ENCODE measurements around the gene CMTM3. TPM values are rescaled to one million over a fixed set of nuclear protein-coding genes. Genes with fewer than 3 reads are reported as not detected.
"Not testable (repeated sequence)": the region's sequence is repeated elsewhere in the genome, so short reads cannot be mapped to it uniquely, and the experiment has no call there.

The CMTM3 gene
- total and polyA plus RNA-seq, 4 donors, result 13.7 to 48.4 (median 31.5) TPM

DNA sequence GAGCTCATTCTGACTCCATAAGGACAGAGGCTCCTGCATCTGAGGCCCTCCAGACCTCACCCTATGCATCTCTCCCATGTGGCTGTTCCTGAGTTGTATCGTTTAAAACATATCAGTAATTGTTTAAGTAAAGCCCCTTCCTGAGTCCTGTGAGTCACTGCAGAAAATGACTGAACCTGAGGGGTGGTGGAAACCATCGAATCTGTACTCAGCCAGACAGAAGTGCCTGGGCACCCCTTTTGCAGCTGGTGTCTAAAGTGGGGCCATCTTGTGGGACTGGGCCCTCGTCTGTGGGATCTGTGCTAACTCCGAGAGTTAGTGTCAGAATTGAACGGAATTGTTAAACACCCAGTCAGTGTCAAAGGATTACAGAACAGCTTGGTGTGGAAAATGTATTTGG lies 25.4 kb downstream of the CMTM3 start:
- Histone ChIP-seq H3K27ac (ENCODE audit: low read depth, low read length) (no peak overlapping the region), H3K4me3 (ENCODE audit: low read depth, low read length) (no peak overlapping the region), H3K27me3 (ENCODE audit: control insufficient read depth, insufficient read depth, low read length) (no peaks in the 10 kb centered on the region), H3K9me3 (ENCODE audit: control insufficient read depth, insufficient read depth, low read length) (no peaks in the 10 kb centered on the region), H3K36me3 (ENCODE audit: control insufficient read depth, insufficient read depth, low read length) (peaks cover 3% of the 10 kb centered on the region), H3K4me1 (ENCODE audit: control insufficient read depth, insufficient read depth, low read length) (peaks cover 3% of the 10 kb centered on the region)
- WGBS (ENCODE audit: insufficient coverage), result 100% methylated on average over 1 of the region's 5 CpGs
- no peak for DNase-seq (ENCODE audit: low read depth in 4 of 6, low spot score in 6 of 6)

- DNase-seq (ENCODE audit: low read depth in 4 of 6, low spot score in 6 of 6); H3K27ac ChIP-seq (ENCODE audit: low read depth, low read length); H3K27me3 ChIP-seq (ENCODE audit: control insufficient read depth, insufficient read depth, low read length); H3K36me3 ChIP-seq (ENCODE audit: control insufficient read depth, insufficient read depth, low read length); H3K4me3 ChIP-seq (ENCODE audit: low read depth, low read length); H3K4me1 ChIP-seq (ENCODE audit: control insufficient read depth, insufficient read depth, low read length); H3K9me3 ChIP-seq (ENCODE audit: control insufficient read depth, insufficient read depth, low read length): not testable (repeated sequence)
- 96% methylated on average over 5 of the region's 49 CpGs for WGBS (ENCODE audit: insufficient coverage)
These were observed 26.2 kb downstream of the CMTM3 start for GRCh38 chr16:66630561-66631260.

DNA sequence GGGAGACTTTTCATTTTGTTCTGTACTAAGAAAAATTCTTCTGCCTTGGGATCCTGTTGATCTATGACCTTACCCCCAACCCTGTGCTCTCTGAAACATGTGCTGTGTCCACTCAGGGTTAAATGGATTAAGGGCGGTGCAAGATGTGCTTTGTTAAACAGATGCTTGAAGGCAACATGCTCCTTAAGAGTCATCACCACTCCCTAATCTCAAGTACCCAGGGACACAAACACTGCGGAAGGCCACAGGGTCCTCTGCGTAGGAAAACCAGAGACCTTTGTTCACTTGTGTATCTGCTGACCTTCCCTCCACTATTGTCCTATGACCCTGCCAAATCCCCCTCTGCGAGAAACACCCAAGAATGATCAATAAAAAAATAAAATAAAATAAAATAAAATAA lies 27.1 kb downstream of the CMTM3 start:
- H3K4me3 ChIP-seq (ENCODE audit: low read depth, low read length); H3K27me3 ChIP-seq (ENCODE audit: control insufficient read depth, insufficient read depth, low read length); H3K9me3 ChIP-seq (ENCODE audit: control insufficient read depth, insufficient read depth, low read length); DNase-seq (ENCODE audit: low read depth in 4 of 6, low spot score in 6 of 6); H3K4me1 ChIP-seq (ENCODE audit: control insufficient read depth, insufficient read depth, low read length); H3K36me3 ChIP-seq (ENCODE audit: control insufficient read depth, insufficient read depth, low read length); H3K27ac ChIP-seq (ENCODE audit: low read depth, low read length): not testable (repeated sequence)
- WGBS (ENCODE audit: insufficient coverage), result no CpG with 5 or more reads among the region's 4 CpGs

DNA sequence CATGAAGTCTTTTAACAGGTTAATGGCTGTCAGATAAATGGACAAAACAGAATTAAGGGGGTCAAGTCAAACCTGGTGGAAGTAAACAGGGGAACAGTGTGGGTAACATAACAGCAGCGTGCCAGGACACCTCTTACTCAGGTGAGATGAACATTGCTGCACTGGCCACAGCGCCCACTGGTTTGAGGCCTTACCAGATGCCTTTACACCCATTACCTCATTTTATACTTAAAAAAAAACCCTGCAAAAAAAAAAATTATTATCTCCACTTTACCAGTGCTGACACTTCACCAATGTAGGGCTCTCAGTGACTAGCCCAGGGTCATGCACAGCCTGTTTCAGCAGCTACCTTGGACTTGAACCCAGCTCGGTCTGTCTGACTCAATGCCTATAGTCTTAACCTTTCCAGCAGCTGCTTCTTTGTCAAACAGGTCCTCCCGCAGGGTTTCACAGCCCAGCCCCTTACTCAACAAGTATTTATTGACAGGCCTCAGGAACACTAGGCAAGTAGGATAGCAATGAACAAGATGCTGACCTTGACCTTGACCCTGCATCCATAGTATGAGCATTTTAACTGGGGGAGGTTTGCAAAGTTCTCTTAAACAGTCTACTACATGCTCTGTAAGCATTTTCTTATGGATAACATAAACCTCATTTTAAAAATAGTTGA lies 30.2 kb downstream of the CMTM3 start:
- 88% methylated on average over 4 of the region's 4 CpGs for WGBS (ENCODE audit: insufficient coverage)
- Histone ChIP-seq H3K4me3 (ENCODE audit: low read depth, low read length) (no peak overlapping the region), H3K27me3 (ENCODE audit: control insufficient read depth, insufficient read depth, low read length) (no peaks in the 10 kb centered on the region), H3K36me3 (ENCODE audit: control insufficient read depth, insufficient read depth, low read length) (peaks cover 7% of the 10 kb centered on the region), H3K4me1 (ENCODE audit: control insufficient read depth, insufficient read depth, low read length) (no peaks in the 10 kb centered on the region), H3K27ac (ENCODE audit: low read depth, low read length) (no peak overlapping the region), H3K9me3 (ENCODE audit: control insufficient read depth, insufficient read depth, low read length) (no peaks in the 10 kb centered on the region)
- DNase-seq (ENCODE audit: low read depth in 4 of 6, low spot score in 6 of 6), result no peak

DNA sequence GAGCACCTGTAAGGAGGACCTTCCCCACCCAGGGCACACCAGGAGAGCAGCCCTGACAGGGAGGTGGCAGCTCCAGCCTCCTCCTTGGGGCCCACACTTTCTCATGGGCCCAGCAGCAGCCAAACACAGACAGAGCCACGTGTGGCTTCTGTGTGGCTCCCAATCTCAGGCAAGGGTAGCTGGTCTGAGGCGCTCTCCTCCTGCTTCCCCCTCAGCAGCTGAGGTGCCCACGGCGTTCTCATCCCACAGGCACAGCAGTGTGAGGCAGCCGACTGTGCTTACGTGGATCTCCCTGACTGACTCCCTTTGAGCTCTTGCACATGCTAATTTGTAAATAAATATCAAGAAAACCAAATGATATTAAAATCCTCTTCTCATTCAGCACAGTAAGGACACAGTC lies 30.9 kb downstream of the CMTM3 start:
- H3K27me3 ChIP-seq (ENCODE audit: control insufficient read depth, insufficient read depth, low read length), result no peaks in the 10 kb centered on the region
- H3K36me3 ChIP-seq (ENCODE audit: control insufficient read depth, insufficient read depth, low read length), result peaks cover 7% of the 10 kb centered on the region
- 83% methylated on average over 4 of the region's 6 CpGs for WGBS (ENCODE audit: insufficient coverage)
- H3K4me1 ChIP-seq (ENCODE audit: control insufficient read depth, insufficient read depth, low read length), result no peaks in the 10 kb centered on the region
- DNase-seq (ENCODE audit: low read depth in 4 of 6, low spot score in 6 of 6), result no peak
- no peaks in the 10 kb centered on the region for H3K9me3 ChIP-seq (ENCODE audit: control insufficient read depth, insufficient read depth, low read length)
- no peak overlapping the region for H3K27ac ChIP-seq (ENCODE audit: low read depth, low read length)
- H3K4me3 ChIP-seq (ENCODE audit: low read depth, low read length), result no peak overlapping the region

DNA sequence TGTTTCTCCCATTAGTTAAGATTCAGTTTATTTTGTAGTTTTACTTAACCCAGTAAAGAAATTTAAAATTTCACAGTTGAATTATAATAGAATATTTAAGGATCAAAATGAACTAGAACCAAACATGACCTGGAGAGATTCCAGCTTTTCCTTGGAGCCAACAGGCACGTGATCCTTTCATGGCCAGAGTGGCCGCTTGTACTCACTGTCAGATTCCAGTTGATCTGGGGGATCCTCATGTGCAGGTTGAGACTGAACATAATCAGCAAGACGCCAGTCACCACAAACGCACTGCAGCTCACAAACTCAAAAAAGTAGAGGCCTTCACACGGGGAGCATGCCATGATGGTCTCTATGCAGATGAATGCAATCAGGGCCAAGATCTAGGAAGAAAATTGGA lies 31.7 kb downstream of the CMTM3 start:
- Histone ChIP-seq H3K27ac (ENCODE audit: low read depth, low read length) (no peak overlapping the region), H3K27me3 (ENCODE audit: control insufficient read depth, insufficient read depth, low read length) (no peaks in the 10 kb centered on the region), H3K4me3 (ENCODE audit: low read depth, low read length) (no peak overlapping the region), H3K4me1 (ENCODE audit: control insufficient read depth, insufficient read depth, low read length) (no peaks in the 10 kb centered on the region), H3K36me3 (ENCODE audit: control insufficient read depth, insufficient read depth, low read length) (peaks cover 7% of the 10 kb centered on the region), H3K9me3 (ENCODE audit: control insufficient read depth, insufficient read depth, low read length) (no peaks in the 10 kb centered on the region)
- WGBS (ENCODE audit: insufficient coverage), result 68% methylated on average over 2 of the region's 5 CpGs
- DNase-seq (ENCODE audit: low read depth in 4 of 6, low spot score in 6 of 6), result no peak

- no peak for DNase-seq (ENCODE audit: low read depth in 4 of 6, low spot score in 6 of 6)
- H3K4me3 ChIP-seq (ENCODE audit: low read depth, low read length), result no peak overlapping the region
- peaks cover 7% of the 10 kb centered on the region for H3K36me3 ChIP-seq (ENCODE audit: control insufficient read depth, insufficient read depth, low read length)
- H3K9me3 ChIP-seq (ENCODE audit: control insufficient read depth, insufficient read depth, low read length), result no peaks in the 10 kb centered on the region
- H3K4me1 ChIP-seq (ENCODE audit: control insufficient read depth, insufficient read depth, low read length), result no peaks in the 10 kb centered on the region
- H3K27me3 ChIP-seq (ENCODE audit: control insufficient read depth, insufficient read depth, low read length), result no peaks in the 10 kb centered on the region
- no peak overlapping the region for H3K27ac ChIP-seq (ENCODE audit: low read depth, low read length)
- 90% methylated on average over 3 of the region's 3 CpGs for WGBS (ENCODE audit: insufficient coverage)
These were observed 33.3 kb downstream of the CMTM3 start for GRCh38 chr16:66637806-66638205.

- Histone ChIP-seq H3K27ac (ENCODE audit: low read depth, low read length) (no peak overlapping the region), H3K9me3 (ENCODE audit: control insufficient read depth, insufficient read depth, low read length) (no peaks in the 10 kb centered on the region), H3K4me1 (ENCODE audit: control insufficient read depth, insufficient read depth, low read length) (no peaks in the 10 kb centered on the region), H3K36me3 (ENCODE audit: control insufficient read depth, insufficient read depth, low read length) (peaks cover 4% of the 10 kb centered on the region), H3K27me3 (ENCODE audit: control insufficient read depth, insufficient read depth, low read length) (no peaks in the 10 kb centered on the region), H3K4me3 (ENCODE audit: low read depth, low read length) (no peak overlapping the region)
- 89% methylated on average over 4 of the region's 6 CpGs for WGBS (ENCODE audit: insufficient coverage)
- no peak for DNase-seq (ENCODE audit: low read depth in 4 of 6, low spot score in 6 of 6)
These were observed 34.8 kb downstream of the CMTM3 start for GRCh38 chr16:66639091-66639885.

DNA sequence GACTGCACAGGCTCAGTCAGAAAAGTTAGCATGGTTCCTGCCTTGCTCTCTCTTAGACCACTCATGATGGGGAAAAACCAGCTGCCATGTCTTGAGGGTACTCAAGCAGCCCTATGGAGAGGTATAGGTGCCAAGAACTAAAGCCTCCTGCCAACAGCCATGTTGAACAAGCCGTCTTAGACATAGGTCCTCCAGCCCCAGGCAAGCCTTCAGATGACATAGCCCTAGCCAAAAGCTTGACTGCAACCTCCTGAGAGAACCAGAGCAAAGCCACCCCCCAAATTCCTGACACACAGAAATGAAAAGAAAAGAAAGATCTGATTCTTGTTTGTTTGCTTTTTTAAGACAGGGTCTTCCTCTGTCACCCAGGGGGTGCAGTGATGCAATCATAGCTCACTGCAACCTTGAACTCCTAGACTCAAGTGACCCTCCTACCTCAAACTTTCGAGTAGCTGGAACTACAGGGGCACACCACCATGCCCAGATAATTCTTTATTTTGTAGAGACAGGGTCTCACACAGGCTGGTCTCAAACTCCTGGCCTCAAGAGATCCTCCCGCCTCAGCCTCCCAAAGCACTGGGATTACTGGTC lies 36.3 kb downstream of the CMTM3 start:
- no peak for DNase-seq (ENCODE audit: low read depth in 4 of 6, low spot score in 6 of 6)
- Histone ChIP-seq H3K27me3 (ENCODE audit: control insufficient read depth, insufficient read depth, low read length) (no peaks in the 10 kb centered on the region), H3K27ac (ENCODE audit: low read depth, low read length) (no peak overlapping the region), H3K4me3 (ENCODE audit: low read depth, low read length) (no peak overlapping the region), H3K4me1 (ENCODE audit: control insufficient read depth, insufficient read depth, low read length) (no peaks in the 10 kb centered on the region), H3K36me3 (ENCODE audit: control insufficient read depth, insufficient read depth, low read length) (no peaks in the 10 kb centered on the region), H3K9me3 (ENCODE audit: control insufficient read depth, insufficient read depth, low read length) (no peaks in the 10 kb centered on the region)
- 100% methylated on average over 1 of the region's 3 CpGs for WGBS (ENCODE audit: insufficient coverage)

Data from spinal cord (tissue), 10 donors.